ENCODE results near the gene EMID1. TPM values are rescaled to one million over a fixed set of nuclear protein-coding genes. Genes with fewer than 3 reads are reported as not detected.

EMID1 gene
- total RNA-seq = not detected in 2 replicates

DNA sequence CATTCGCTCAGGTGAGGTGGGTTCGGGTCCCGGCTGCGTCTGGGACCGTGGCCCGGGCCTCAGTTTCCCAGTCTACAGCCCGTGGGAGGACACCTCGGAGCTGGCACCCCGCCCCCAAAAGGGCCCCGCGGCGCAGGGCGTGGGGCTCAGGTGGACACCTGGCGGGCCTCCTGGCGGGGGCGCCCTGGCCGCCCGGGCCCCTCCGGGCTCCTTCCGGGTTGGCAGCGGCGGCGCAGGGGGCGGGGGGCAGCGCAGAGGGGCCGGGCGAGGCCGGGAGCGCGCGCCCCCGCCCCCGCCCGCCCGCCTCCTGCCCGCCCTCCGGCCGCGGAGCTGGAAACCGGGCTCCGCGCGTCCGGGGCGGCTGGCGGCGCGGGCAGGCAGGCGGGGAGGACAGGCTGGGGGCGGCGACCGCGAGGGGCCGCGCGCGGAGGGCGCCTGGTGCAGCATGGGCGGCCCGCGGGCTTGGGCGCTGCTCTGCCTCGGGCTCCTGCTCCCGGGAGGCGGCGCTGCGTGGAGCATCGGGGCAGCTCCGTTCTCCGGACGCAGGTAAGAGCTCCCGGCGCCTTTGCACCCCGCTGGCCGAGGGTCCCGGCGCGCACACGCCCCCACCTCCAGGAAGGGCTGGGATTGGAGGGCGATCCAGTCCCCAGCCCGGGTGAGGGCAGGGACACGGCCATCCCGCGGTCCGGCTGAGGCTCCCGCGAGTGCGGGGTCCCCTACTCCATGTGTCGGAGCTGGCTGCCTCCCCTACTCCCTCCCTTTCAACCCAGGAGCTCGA, at the start of gene EMID1:
EMID1 (plus strand) TSS at position 303 of the 778 bp plus-strand sequence; CDS start at position 446, 143 bp downstream.

GRCh38 chr22:29267858-29268510, 62.3 kb downstream of the EMID1 start, which contains the start of the genes EWSR1 and RHBDD3:
EWSR1 (plus strand) TSS chr22:29268268; CDS start chr22:29268337, 69 bp downstream.
RHBDD3 (minus strand) TSS chr22:29267981; CDS start chr22:29265626, 2,355 bp downstream.

DNA sequence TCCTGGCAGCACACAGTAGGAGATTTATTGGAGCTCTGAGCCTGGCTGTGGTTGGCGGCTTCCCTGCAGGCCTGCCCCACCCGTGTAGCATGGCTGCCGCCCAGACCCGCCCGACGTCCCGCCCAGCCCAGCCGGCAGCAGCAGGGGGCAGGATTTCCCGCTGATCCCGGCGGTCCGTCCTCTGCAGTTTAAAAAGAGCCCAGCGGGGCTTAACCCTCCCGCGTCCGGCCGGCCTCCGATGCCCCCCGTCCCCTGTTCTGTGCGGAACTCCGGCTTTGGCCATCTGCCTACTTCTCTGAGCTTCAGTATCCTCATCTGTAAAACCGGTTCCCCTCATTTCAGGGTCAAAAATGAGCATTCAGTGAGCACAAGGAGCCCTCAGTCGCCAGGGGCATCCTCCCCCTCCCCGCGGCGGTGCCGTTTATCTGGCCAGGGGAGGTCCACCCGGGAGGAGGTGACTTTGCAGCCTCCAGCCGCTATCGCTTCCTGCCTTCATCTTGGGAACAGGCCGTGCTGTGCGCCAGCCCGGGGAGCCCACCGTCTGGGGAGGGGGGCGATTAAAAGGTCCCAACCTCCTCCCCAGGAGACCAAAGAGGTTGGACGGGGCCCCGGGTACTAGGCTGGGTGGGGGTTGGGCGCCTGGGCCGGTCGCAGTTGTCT, 100.6 kb downstream of the EMID1 start, which contains the start of gene GAS2L1:
GAS2L1 (plus strand) TSS at position 476 of the 660 bp plus-strand sequence. CDS start 1,456 bp downstream, outside the sequence.

Other genes with a start within 250 kb of the EMID1 start
- not detected in 2 replicates for gene C22orf31, start 144.1 kb upstream of the EMID1 start, total RNA-seq
- 0.27 and 0.38 TPM in 2 replicates for gene KREMEN1, start 132.9 kb upstream of the EMID1 start, total RNA-seq
- 14.5 and 14.7 TPM in 2 replicates for gene RHBDD3, start 62.1 kb downstream of the EMID1 start, total RNA-seq
- gene EWSR1, start 62.4 kb downstream of the EMID1 start, total RNA-seq = 140 and 162 TPM in 2 replicates
- gene GAS2L1, start 100.8 kb downstream of the EMID1 start, total RNA-seq = 14.7 and 23.1 TPM in 2 replicates
- 0.09 and 0.72 TPM in 2 replicates for gene RASL10A, start 109.8 kb downstream of the EMID1 start, total RNA-seq
- 87.8 and 98.3 TPM in 2 replicates for gene AP1B1, start 182.7 kb downstream of the EMID1 start, total RNA-seq
- gene RFPL1, start 232.7 kb downstream of the EMID1 start, total RNA-seq = not detected in 2 replicates